22Rv1 (cell line): ENCODE data around the gene RAB19.

Experiments used
- CTCF ChIP-seq: fragments of 450-650 bp; IDR thresholded peaks from 2 replicates; pipeline ENCODE4 v1.5.1; 2017; ENCODE audit warnings: mild to moderate bottlenecking
- ZFX ChIP-seq: fragments of 450-650 bp; IDR thresholded peaks from 2 replicates; pipeline ENCODE4 v1.6.1; 2017; ENCODE audit warnings: antibody characterized with exemption, borderline replicate concordance

- TF ChIP-seq CTCF (no peak), ZFX (no peak)
Observed at GRCh38 chr7:140418653-140419052, 14.8 kb downstream of the RAB19 start.
